ENCODE results near the gene KRTAP5-3. TPM values are rescaled to one million over a fixed set of nuclear protein-coding genes. Genes with fewer than 3 reads are reported as not detected.

Gene KRTAP5-3
- polyA plus RNA-seq, 1 donor from 2014 or later: not detected

DNA sequence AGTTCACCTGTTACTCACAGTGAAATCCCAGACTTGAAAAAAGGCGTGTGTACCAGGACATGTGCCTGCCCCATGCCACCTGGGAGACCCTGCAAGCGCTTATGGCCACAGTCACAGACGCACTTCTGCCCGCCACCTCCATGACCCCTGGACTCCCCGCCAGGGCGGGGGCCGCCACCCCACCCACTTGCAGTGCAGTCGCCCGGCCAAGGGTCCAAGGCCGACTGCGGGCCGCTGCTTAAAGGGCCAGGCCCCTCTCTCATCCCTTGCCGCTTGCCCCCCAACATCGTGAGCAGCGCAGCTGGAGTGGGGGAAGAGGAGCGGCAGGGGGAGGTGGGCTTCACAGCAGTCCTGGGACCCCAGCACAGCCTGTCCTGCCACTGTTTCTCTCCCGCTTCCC lies 47.0 kb downstream of the KRTAP5-3 start:
- Histone ChIP-seq H3K9me2 (ENCODE audit: insufficient read depth, low read length) (no peaks in the 10 kb centered on the region), H3K36me3 (ENCODE audit: insufficient read depth, low read length) (no peaks in the 10 kb centered on the region)

DNA sequence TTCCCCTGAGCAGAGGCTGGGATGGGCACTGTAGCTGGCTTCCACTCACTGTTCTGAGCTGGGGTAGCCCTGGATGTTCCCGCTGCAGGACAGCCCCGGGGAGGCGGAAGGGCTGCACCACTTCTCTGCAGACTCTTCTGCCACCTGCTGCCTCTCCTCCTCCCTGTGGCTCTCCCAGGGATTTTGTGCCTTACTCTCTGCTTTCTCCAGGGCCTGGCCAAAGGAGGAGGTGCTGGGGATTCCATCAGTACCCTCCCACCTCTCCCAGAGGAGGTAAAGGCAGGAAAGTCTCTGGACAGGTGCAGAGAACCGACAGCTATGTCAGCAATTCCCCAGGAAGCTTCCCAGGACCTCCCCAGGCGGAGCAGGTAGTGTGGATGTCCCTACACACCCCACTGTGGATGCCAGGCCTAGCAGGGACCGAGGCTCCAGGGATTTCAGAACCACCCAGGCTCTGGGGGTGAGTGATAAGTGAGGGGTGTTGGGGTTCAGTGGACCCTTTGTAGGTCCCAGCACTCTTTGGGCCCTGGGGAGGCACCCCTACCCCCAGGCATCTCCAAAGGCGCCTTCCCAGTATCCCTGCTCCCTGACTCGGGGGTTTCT lies 47.5 kb downstream of the KRTAP5-3 start:
- Histone ChIP-seq H3K4me2 (ENCODE audit: low read length) (no peak overlapping the region), H3K27me3 (ENCODE audit: insufficient read depth, low read depth, low read length) (no peaks in the 10 kb centered on the region), H3K36me3 (ENCODE audit: insufficient read depth, low read length) (no peaks in the 10 kb centered on the region), H3K9me3 (ENCODE audit: low read length) (no peaks in the 10 kb centered on the region), H3K27ac (ENCODE audit: low read length) (no peak overlapping the region), H3K79me2 (replicated peaks; ENCODE audit: insufficient read depth, low read length) (peaks cover 2% of the 10 kb centered on the region), H3K9ac (ENCODE audit: low read length) (no peak overlapping the region), H4K20me1 (ENCODE audit: insufficient read depth) (peaks cover 38% of the 10 kb centered on the region), H2AFZ (ENCODE audit: low read depth, low read length) (no peak overlapping the region), H3F3A (ENCODE audit: insufficient read depth, low read length, poor library complexity, severe bottlenecking) (no peaks in the 10 kb centered on the region), H3K4me3 (ENCODE audit: low read length) (no peak overlapping the region), H3K9me2 (ENCODE audit: insufficient read depth, low read length) (no peaks in the 10 kb centered on the region)
- no peak for TF ChIP-seq MXI1 (conservative IDR thresholded peaks at IDR 0.05; ENCODE audit: poor library complexity, severe bottlenecking)
- no peak for TF ChIP-seq SMC3 (conservative IDR thresholded peaks at IDR 0.05; ENCODE audit: poor library complexity)

More for the DNA sequence above, 47.0 kb downstream of the KRTAP5-3 start:
- Histone ChIP-seq H3K27me3 (ENCODE audit: insufficient read depth, low read depth, low read length) (no peaks in the 10 kb centered on the region), H2AFZ (ENCODE audit: low read depth, low read length) (no peak overlapping the region), H3K4me3 (ENCODE audit: low read length) (no peak overlapping the region), H3K79me2 (replicated peaks; ENCODE audit: insufficient read depth, low read length) (peaks cover 7% of the 10 kb centered on the region), H3K9ac (ENCODE audit: low read length) (no peak overlapping the region), H3K4me2 (ENCODE audit: low read length) (no peak overlapping the region), H3K9me3 (ENCODE audit: low read length) (no peaks in the 10 kb centered on the region), H3K27ac (ENCODE audit: low read length) (no peak overlapping the region), H4K20me1 (ENCODE audit: insufficient read depth) (peaks cover 43% of the 10 kb centered on the region), H3F3A (ENCODE audit: insufficient read depth, low read length, poor library complexity, severe bottlenecking) (no peaks in the 10 kb centered on the region)
- TF ChIP-seq POLR2AphosphoS5 (IDR thresholded peaks at IDR 0.05): no peak
- TF ChIP-seq EZH2 (IDR thresholded peaks at IDR 0.05; ENCODE audit: borderline replicate concordance, insufficient read depth, low read length, poor library complexity, severe bottlenecking): no peak
- no peak for TF ChIP-seq MXI1 (conservative IDR thresholded peaks at IDR 0.05; ENCODE audit: poor library complexity, severe bottlenecking)
- no peak for TF ChIP-seq SMC3 (conservative IDR thresholded peaks at IDR 0.05; ENCODE audit: poor library complexity)
- TF ChIP-seq RAD21 (conservative IDR thresholded peaks at IDR 0.05): no peak
- no peak for TF ChIP-seq EP300 (conservative IDR thresholded peaks at IDR 0.05; ENCODE audit: poor library complexity, severe bottlenecking)
- TF ChIP-seq, protein P1, sequence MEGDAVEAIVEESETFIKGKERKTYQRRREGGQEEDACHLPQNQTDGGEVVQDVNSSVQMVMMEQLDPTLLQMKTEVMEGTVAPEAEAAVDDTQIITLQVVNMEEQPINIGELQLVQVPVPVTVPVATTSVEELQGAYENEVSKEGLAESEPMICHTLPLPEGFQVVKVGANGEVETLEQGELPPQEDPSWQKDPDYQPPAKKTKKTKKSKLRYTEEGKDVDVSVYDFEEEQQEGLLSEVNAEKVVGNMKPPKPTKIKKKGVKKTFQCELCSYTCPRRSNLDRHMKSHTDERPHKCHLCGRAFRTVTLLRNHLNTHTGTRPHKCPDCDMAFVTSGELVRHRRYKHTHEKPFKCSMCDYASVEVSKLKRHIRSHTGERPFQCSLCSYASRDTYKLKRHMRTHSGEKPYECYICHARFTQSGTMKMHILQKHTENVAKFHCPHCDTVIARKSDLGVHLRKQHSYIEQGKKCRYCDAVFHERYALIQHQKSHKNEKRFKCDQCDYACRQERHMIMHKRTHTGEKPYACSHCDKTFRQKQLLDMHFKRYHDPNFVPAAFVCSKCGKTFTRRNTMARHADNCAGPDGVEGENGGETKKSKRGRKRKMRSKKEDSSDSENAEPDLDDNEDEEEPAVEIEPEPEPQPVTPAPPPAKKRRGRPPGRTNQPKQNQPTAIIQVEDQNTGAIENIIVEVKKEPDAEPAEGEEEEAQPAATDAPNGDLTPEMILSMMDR (IDR thresholded peaks at IDR 0.05; ENCODE audit: poor library complexity, severe bottlenecking): no peak
- TF ChIP-seq, protein P2, sequence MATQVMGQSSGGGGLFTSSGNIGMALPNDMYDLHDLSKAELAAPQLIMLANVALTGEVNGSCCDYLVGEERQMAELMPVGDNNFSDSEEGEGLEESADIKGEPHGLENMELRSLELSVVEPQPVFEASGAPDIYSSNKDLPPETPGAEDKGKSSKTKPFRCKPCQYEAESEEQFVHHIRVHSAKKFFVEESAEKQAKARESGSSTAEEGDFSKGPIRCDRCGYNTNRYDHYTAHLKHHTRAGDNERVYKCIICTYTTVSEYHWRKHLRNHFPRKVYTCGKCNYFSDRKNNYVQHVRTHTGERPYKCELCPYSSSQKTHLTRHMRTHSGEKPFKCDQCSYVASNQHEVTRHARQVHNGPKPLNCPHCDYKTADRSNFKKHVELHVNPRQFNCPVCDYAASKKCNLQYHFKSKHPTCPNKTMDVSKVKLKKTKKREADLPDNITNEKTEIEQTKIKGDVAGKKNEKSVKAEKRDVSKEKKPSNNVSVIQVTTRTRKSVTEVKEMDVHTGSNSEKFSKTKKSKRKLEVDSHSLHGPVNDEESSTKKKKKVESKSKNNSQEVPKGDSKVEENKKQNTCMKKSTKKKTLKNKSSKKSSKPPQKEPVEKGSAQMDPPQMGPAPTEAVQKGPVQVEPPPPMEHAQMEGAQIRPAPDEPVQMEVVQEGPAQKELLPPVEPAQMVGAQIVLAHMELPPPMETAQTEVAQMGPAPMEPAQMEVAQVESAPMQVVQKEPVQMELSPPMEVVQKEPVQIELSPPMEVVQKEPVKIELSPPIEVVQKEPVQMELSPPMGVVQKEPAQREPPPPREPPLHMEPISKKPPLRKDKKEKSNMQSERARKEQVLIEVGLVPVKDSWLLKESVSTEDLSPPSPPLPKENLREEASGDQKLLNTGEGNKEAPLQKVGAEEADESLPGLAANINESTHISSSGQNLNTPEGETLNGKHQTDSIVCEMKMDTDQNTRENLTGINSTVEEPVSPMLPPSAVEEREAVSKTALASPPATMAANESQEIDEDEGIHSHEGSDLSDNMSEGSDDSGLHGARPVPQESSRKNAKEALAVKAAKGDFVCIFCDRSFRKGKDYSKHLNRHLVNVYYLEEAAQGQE (IDR thresholded peaks at IDR 0.05; ENCODE audit: borderline replicate concordance): no peak
- TF ChIP-seq TAF1 (IDR thresholded peaks at IDR 0.05; ENCODE audit: low read depth): no peak
